Measurements from ENCODE around the gene CUL1. TPM values are rescaled to one million over a fixed set of nuclear protein-coding genes. Genes with fewer than 3 reads are reported as not detected.

The CUL1 gene
- total RNA-seq, 4 donors from 2014 or later, result 24.5 to 56.6 (median 45.9) TPM

GRCh38 chr7:148821422-148821821 lies 122.7 kb downstream of the CUL1 start:
- Histone ChIP-seq H3K4me1 (no peaks in the 10 kb centered on the region), H3K27ac (no peak overlapping the region), H3K36me3 (peaks cover 0 to 44% (median 4%) of the 10 kb centered on the region in 3 donors), H3K27me3 (no peaks in the 10 kb centered on the region), H3K4me3 (no peak overlapping the region), H3K9me3 (no peaks in the 10 kb centered on the region)
- no peak for DNase-seq
- no peak for TF ChIP-seq CTCF (IDR thresholded peaks at IDR 0.05)
- no peak for TF ChIP-seq POLR2A (IDR thresholded peaks at IDR 0.05)
- intact Hi-C loops (cut with DNase I), result no loop called here
- 95 to 96% methylated on average over 2 of the region's 2 CpGs for WGBS, 2 donors

DNA sequence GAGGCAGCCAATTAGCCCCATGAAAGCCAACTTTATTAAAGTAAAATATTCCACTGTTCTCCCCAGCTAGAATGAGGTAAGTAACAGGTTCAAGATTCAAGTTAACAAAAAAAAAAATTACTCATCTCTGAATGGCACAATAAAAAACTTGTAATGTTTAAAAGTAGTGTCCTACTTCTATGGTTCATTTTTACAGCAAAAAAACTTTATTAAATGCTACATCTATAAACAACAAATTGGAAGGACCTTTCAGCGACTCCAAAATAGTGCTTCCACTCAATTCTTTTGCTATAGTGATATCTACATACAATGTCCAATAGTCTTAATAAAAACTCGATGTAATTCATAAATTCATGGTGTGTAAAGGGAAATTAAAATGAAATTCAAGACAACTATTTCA lies 126.2 kb downstream of the CUL1 start:
- Histone ChIP-seq H3K27ac (no peak overlapping the region), H3K4me3 (no peak overlapping the region), H3K4me1 (no peaks in the 10 kb centered on the region), H3K36me3 (peaks cover 0 to 52% (median 0%) of the 10 kb centered on the region in 3 donors), H3K9me3 (no peaks in the 10 kb centered on the region), H3K27me3 (no peaks in the 10 kb centered on the region)
- intact Hi-C loops (cut with DNase I), result no loop called here
- no peak for DNase-seq
- 87 to 92% methylated on average over 2 of the region's 2 CpGs for WGBS, 2 donors
- no peak for TF ChIP-seq CTCF (IDR thresholded peaks at IDR 0.05)
- no peak for TF ChIP-seq POLR2A (IDR thresholded peaks at IDR 0.05)

- no peak overlapping the region for H3K27ac ChIP-seq
- WGBS, 2 donors, result 86% methylated on average over 5 of the region's 5 CpGs
- intact Hi-C loops (cut with DNase I), result no loop called here
These were observed 126.6 kb downstream of the CUL1 start for GRCh38 chr7:148825338-148825737.

GRCh38 chr7:148828965-148829364 lies 130.3 kb downstream of the CUL1 start:
- Histone ChIP-seq H3K4me3 (no peak overlapping the region), H3K27ac (no peak overlapping the region), H3K36me3 (peaks cover 0 to 49% (median 0%) of the 10 kb centered on the region in 3 donors), H3K4me1 (no peaks in the 10 kb centered on the region), H3K27me3 (no peaks in the 10 kb centered on the region), H3K9me3 (no peaks in the 10 kb centered on the region)
- intact Hi-C loops (cut with DNase I), result no loop called here
- TF ChIP-seq CTCF (IDR thresholded peaks at IDR 0.05) (no peak), POLR2A (IDR thresholded peaks at IDR 0.05) (no peak)
- WGBS, 2 donors, result 94 to 100% methylated on average over 1 of the region's 1 CpG
- no peak for DNase-seq

More at GRCh38 chr7:148825338-148825737, 126.6 kb downstream of the CUL1 start:
- DNase-seq, result no peak
- TF ChIP-seq POLR2A (IDR thresholded peaks at IDR 0.05) (no peak), CTCF (IDR thresholded peaks at IDR 0.05) (no peak)
- Histone ChIP-seq H3K36me3 (peaks cover 0 to 52% (median 0%) of the 10 kb centered on the region in 3 donors), H3K27me3 (no peaks in the 10 kb centered on the region), H3K4me3 (no peak overlapping the region), H3K9me3 (no peaks in the 10 kb centered on the region), H3K4me1 (no peaks in the 10 kb centered on the region)

DNA sequence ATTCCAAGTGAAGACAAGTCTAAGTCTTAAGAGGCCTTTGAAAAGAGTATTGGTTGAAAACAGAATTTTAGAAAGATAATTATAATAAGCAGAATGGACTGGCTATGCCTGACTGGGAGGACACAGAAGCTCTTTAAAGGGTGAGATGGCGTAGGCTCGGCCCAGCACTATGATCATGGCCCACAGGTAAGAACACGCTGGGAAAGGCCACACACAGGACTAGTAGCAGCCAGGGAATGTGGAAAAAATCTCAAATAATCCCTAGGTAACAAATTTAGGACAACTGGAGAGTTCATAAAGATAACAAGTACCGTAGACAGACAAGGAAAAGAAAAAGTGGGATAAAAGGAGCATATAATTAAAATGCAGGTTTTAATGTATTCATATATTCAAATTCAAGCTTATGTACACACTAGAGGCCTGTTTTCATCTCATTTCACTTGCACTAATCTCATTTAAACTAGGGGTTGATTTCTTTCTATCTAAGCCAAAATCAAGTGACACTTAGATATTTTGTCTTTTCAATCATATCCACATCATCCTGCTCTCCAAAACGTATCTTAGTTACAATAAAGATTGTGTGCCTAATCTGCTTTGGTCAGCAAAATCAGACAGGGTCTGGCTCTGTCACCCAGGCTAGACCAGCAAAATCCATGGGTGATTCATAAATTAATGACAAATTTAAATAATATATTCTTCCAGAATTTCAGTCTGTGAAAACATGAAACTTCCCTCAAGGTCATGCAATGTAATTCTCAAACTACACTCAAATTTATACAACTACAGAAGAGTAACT lies 132.4 kb downstream of the CUL1 start:
- Histone ChIP-seq H3K27me3 (no peaks in the 10 kb centered on the region), H3K4me3 (no peak overlapping the region), H3K27ac (no peak overlapping the region), H3K36me3 (peaks cover 0 to 38% (median 0%) of the 10 kb centered on the region in 3 donors), H3K4me1 (no peaks in the 10 kb centered on the region), H3K9me3 (no peaks in the 10 kb centered on the region)
- TF ChIP-seq POLR2A (IDR thresholded peaks at IDR 0.05) (no peak), CTCF (IDR thresholded peaks at IDR 0.05) (no peak)
- intact Hi-C loops (cut with DNase I), result no loop called here
- WGBS, 2 donors, result 87 to 88% methylated on average over 5 of the region's 5 CpGs
- DNase-seq, result no peak
